ENCODE results near the gene KSR1.
"Not testable (repeated sequence)": the region's sequence is repeated elsewhere in the genome, so short reads cannot be mapped to it uniquely, and the experiment has no call there.

The KSR1 gene

DNA sequence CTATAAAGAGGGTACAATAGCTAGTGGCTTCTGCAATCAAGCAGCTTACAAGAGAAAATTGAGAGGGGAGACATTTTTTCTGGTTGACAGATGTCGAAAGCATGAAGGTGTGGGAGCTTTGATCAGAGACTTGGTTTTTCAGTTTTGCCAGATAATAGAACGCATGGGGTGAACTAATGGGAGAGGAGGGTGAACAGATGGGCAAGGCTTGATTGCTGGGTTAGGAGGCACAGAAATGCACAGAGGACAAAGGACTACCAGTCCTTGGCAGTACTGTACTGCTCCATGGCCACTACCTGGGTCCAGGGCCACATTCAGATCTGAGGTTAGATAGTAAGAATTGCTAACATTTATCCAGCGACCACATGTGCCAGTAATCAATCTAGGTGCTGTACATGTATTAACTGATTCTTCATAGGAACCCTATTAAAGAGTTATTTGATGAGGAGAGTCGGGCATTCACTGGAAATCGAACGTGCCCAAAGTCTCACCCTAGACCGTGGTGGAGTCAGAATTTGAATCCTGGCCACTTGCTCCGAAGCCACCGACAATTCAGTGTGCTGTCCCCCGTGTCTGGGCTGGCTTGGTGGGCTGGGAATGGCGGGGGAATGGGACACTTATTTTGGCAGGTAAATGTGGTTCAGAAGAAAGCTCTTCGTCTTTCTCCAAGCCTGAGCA, 873 bp upstream of the KSR1 start:
- no peak for DNase-seq

DNA sequence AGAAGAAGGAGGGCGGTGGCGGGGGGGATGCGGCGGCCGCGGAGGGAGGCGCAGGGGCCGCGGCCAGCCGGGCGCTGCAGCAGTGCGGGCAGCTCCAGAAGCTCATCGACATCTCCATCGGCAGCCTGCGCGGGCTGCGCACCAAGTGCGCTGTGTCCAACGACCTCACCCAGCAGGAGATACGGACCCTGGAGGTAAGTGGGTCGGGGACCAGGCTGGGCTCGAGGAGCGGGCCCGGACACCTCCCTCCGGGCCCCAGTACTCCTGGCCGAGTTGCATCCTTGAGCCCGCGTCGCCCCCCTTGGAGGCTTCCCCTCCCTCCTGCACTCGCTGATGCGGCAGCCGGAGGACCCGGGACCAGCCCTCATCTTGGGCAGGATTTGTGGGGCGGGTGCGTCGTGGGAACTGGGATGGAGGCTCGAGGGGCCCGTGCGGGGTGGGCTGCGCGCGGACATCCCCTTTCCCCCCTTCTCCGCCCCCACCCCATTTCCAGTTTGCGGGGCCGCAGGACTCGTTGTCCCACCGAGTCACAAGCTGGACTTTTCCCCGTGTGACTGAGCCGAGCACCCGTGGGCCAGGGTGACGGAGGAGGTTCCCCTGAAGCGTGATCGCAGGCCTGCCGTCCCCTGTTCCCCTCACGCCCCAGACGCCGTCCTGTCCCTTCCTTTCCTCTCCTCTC, 572 bp downstream of the KSR1 start:
- DNase-seq = no peak

DNA sequence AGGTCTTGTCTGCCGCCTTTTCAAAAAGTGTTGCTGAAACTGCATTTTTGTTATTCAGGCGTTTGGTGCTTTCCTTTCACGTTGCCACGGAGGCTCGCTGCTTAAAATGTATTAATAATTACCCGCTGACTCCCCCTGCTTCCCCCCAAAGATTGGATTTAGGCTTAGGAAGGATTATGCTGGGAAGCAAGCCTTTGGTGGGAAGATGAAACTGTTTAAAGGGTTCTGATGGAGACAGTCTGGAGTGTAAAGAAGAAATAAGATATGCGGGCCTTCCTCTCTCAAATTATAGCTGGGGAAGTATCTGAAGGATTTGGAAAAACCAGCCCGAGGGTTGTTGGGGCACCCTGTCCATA, 1.1 kb downstream of the KSR1 start:
- DNase-seq = no peak

DNA sequence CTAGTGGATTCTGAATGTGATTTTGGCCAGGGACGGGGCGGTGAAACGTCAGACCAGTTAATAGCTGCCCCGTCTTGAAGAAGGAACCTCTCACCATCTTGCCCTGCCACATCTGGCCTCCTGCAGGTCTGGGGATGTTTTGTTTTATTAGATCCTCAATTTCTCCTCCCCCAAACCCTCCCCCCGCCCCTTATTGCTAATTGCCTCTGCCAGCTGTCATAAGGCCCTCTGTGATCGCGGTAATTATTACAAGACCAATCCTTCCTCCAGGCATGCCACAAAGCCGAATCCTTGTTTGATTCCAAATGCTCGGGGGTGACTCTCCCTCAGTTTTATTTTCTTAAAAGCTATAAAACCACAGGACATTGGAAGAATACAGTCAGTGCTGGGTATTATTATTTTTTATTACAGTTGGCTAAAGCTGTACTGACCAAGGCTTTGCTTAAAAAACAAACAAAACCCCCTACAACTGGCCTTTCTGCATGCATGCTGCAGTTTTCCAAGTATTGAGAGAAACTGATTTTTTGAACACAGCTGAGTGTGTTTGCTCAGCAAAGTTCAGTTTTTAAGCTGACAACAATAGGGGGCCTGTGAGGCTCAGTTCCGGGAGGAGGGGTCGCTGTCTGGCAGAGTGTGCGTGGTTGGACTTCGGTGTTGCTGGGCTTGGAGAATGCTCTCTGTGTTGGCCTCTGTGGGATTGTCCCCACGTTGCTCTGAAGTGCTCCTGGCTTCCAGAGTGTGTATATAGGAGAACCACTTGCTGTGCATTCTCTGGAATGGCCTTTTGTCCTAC, 1.7 kb downstream of the KSR1 start:
- DNase-seq = peak; percentile 20

DNA sequence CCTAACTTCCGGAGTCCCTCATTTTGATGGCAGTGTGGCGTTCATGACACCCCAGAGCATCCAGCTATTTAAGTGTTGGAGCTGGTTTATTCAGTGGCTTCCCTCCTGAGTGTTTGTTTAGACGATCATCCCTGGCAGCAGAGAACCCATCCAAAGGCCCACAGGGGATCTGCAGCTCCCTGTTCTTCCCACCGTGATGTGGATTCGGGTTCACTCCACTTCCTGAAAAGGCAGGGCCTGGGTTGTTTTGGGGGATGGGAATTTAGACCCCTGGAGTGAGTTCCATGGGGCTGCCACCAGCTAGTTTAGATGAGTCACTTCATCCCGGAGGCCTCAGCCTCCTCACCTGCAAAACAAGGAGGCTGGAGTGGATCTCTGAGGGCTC, 2.3 kb downstream of the KSR1 start:
- no peak for DNase-seq

DNA sequence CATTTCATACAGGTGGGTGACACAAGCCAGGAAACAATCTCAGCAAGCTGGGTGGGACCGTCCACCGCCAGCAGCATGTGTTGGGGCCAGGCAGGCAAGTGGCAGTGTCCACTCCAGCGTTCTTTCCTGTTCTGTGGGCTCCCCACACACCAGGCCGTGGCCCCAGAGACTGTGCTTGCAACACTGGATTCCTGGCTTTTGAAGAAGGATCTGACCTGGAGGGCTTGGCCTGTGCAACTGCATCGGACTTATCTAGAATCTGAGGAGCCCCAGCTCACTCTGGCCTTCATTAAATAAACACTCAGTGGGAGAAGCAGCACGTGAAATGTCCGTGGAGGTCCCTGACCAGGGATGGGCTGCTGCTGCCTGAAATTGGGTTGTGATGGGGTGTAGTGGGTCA, 3.2 kb downstream of the KSR1 start:
- DNase-seq = no peak

DNA sequence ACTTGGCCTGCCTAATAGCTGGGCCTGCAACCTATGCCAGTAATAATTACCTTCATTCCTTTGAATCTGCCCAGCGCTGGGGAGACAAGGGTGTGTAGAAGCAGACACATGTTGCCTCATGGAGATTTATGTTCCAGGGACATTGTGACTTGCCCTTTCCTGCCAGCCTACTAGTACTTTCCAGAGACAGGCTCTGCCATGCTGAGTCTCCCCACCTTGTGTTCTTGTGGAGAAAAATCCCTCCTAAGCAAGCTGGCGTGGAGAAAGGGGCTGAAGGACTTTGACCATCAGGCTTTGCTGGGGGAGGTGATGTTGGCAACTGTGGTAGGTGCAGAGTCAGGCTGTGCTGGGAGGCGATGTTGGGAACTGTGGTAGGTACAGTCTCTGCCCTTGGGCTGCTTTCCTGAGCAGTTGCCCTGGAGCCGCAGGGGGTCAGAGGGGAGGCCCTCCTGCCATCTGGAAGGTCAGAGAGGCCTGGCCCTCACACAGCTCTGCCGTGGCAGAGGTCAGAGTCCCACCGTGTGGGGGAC, 4.0 kb downstream of the KSR1 start:
- DNase-seq = no peak

DNA sequence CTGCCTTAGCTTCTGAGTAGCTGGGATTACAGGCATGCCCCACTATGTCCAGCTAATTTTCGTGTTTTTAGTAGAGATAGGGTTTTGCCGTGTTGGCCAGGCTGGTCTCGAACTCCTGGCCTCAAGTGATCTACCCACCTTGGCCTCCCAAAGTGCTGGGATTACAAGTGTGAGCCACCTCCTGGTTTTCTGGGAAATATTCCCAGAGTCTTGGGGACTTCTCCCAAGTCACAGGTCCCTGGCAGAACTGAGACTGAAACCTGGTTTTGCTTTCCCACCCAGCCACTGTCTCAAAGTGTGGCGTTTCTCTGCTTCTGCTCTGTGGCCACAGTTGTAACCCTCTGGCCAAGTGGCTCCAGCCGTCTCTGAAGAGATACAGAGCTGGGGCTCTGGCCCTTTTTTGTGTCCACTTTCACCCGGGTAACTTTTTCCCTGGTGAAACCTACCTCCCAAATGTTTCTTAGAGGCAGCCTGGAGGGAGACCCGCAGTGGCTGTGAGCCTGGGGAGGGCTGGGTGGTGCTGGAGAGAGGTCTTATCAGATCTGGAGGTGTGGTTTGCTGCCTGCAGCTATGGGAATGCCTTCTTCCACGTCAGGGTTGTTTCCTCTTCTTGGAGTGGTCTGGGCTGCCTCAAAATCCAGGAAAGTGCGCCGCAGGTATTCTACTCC, 5.1 kb downstream of the KSR1 start:
- no peak for DNase-seq

DNA sequence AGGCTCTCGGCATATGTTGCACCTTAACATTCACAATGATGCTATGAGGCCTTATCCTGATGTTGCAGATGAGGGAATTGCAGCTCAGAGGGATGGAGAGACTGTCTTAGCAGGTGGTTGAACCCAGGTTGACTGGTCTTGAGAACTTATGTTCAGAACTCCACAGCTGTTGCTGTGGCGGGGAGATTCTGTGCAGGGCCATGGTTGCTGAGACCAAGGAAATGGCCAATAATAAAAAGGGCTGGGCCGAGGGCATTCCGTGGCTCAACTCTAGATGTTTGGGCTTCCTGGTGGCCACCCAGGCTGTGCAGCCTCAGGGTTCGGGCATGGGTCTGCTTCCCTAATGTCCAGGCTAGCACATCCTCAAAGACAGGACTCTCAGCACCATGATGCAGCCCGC, 5.9 kb downstream of the KSR1 start:
- no peak for DNase-seq

DNA sequence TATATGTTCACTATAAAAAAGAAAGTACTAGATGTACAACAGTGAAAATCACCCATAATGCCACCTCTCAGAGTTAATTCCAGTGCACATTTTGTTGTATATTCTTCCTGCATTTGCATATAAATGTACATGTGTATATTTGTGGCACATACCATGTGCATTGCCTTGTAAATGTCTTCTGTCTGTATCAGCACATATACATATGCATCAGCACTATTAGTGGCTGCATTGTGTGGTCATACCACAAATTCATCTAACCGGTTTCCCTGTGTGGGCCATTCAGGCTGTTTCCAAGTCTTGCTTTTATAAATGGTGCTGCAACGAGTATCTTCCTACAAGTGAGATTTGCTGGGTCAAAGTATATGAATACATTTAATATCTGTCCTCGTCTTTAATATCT, 6.5 kb downstream of the KSR1 start:
- DNase-seq = no peak

DNA sequence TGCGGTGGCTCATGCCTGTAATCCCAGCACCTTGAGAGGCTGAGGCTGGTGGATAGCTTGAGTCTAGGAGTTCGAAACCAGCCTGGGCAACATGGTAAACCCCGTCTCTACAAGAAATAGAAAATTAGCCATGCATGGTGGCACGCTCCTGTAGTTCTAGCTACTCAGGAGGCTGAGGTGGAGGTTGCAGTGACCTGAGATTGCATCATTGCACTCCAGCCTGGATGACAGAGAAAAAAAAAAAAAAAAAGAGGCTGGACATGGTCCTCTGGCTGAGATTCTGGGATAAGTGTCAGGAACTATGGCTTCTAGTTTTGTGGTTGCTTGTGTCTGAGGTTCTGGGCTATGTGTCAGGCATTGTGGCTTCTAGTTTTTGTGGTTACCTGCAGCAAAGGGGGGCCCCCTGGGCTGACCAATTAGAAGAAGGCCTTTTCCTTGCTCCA, 7.0 kb downstream of the KSR1 start:
- peak; percentile 38 for DNase-seq

DNA sequence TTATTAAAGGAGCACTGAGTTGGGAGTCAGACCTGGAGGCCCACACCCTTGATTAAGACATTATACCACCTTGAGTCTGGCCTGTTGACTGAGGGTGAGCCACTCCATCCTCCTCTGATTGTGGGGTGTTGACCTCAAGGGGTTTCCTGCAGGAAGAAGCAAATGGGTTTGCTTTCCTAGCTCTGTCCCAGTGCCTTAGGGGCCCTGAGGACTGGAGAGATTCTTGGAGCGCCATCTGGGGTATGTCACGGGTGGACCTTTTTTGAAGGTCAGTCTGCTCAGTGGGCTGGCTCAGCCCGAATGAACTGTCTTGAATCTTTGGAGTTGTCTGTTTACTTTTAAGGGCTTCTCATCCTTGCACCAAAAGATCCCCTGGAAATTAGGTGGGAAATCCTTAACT, 7.8 kb downstream of the KSR1 start:
- not testable (repeated sequence) for DNase-seq

DNA sequence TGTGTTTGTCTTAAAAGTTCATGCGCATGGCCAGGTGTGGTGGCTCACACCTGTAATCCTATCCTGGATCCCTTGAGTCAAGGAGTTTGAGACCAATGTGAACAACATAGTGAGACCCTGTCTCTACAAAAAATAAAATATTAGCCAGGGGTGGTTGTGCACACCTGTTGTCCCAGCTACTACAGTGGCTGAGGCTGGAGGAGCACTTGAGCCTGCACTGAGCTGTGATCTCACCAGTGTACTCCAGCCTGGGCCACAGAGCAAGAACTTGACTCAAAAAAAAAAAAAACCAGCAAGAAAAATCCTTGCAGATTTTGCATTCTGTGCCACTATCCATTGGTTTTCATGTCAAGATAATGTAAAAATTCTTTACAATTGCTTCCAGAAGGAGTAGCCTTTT, 8.2 kb downstream of the KSR1 start:
- DNase-seq = no peak

DNA sequence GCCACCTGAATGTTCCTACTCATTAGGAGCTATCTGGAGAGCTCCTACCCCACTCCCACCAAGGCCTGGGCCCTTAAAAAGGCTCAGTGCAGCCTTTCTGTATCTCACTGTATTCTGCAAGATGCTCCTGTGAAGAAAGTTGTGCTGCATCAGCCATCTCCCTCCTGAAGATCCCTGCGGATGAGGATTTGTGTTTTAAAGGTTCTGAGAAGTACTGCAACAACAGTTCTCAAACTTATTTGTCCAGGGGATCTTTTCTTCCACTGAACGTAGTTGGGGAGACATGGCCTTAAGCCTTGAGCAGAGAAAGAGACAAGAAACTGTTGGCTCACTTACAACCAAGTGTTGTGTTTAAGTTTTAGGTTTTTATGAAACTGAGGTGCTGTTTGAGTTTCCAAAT, 9.6 kb downstream of the KSR1 start:
- DNase-seq = not testable (repeated sequence)

DNA sequence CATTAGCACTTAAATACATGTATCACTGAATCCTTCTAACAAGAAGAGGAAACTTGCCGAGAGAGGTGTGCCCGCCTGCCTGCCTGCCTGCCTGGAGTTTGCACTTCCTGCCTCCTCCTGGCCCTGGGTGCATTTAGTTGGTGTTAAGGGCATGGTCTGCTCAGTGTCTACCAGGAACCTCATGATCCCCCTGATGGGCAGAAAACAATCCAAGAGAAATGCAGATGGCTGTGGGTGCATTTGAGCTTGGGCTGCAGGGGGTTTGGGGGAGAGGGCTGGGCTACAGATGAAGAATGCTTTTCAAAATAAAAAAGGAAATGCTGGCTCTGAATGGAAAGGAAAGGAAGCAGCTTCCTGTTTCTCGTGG, 10.1 kb downstream of the KSR1 start:
- no peak for DNase-seq

DNA sequence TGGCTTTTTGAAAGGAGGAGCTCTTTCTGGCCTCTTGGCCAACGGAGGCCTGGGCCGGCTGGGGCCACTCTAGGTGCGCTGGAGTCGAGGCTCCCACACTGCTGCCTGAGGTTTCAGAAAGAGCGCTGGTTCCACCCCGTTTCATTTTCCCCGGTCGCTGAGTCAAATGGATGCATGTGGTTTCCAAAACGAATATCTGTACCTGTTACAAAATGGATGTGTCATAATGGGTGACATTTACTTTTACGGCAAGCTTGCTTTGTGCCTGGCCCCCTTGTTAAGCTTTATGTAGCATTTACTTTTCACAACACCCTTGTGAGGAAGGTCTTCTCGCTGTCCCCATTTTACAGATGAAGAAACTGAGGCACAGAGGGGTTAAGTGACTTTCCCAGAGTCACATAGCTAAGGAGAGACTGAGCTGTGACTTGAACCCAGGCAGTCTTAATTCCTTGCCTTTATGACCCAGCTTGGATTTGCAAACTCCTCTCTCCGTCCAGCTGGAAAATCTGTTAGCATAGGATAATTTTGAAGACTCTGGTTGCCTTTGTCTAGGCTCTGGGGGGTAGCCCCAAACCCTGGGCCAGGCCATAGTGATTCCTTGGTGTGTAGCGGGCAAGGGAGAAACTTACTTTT, 10.6 kb downstream of the KSR1 start:
- DNase-seq = no peak

DNA sequence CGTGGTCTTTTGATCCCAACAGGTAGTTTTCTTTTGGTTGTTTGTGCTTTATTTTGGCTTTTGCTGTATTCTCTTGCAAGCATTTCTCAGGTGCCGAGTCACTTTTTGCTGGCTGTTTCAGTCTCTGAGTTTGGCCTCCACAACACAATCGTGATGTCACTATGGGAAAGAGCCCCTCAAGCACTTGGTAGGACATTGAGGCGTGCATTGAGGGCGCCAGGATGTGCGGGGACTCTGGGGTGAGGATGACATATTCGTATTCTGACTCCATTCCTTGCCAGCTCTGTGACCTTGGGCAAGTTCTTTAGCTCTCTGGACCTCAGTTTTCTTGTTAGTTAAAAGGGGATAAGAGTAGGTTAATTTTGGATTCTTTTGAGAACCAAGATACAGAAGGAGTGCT, 13.0 kb downstream of the KSR1 start:
- no peak for DNase-seq

DNA sequence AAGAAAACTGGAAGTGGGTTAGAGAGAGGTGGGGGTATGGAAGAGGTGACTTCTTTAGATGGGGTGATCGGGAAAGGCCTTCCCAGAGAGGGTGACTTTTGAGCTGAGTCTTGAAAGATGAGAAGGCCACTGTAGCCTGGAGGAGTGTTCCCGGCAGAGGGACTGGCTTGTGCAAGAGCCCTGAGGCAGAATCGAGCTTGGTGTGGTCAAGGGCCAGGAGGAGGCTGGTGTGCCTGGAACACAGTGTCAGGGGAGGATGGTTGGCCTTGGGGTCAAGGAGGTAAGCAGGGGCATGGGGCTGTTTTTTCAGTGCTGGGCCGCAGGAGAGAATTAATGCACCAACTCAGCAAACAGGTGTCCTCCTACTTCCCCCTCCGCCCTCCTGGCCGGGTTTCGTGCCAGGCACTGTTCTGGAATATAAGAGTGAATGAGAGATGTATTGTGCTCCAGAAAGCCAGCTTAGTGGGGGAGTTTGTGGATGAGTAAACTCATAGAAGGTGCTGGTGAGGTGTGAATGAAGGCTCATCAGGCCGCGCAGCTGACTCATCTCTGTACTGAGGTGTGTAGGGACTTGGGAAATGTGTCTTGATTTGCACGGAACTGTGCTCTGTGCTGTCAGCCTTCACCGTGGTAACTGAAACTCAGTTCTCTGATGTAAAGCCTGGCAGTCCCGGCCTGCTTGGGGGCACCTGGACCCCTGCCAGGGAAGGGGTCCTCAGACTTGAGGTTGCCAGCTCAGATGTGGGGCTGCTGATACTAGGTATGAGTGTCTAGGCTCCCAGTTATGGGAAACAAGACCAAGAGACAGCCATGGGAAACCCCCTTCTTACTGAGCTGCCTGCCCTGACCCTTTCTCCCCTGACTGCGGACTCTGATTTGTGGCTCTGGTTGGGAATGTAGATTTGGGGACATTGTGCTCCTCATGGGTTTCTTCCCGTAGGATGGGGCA, 15.3 kb downstream of the KSR1 start:
- peak; percentile 32 for DNase-seq

DNA sequence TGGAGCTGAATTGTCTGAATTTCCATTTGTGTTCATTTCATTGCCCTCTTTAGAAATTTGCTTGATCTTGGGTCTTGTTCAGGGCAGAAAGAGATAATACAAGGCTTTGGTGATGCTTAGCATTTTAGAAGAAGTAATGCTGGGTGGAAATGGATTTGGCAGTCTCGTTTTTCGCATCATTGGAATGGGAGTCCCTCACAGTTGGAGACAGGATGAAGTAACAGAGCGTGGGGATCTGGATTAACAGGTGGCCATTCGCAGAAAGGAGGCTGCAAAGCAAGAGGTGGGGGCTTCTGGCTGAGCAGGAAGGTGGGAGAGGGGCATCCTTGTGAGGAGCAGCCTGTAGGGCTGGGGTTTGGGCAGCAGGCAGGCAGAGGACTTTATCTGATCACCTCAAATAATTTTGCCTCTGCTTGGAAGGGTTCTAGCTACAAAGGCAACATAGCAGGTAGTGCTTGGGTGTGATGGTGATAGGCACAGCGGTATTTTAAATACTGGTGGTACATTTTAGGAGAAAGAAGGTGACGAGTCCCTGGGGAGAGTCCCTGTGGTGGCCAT, 17.0 kb downstream of the KSR1 start:
- DNase-seq = no peak

DNA sequence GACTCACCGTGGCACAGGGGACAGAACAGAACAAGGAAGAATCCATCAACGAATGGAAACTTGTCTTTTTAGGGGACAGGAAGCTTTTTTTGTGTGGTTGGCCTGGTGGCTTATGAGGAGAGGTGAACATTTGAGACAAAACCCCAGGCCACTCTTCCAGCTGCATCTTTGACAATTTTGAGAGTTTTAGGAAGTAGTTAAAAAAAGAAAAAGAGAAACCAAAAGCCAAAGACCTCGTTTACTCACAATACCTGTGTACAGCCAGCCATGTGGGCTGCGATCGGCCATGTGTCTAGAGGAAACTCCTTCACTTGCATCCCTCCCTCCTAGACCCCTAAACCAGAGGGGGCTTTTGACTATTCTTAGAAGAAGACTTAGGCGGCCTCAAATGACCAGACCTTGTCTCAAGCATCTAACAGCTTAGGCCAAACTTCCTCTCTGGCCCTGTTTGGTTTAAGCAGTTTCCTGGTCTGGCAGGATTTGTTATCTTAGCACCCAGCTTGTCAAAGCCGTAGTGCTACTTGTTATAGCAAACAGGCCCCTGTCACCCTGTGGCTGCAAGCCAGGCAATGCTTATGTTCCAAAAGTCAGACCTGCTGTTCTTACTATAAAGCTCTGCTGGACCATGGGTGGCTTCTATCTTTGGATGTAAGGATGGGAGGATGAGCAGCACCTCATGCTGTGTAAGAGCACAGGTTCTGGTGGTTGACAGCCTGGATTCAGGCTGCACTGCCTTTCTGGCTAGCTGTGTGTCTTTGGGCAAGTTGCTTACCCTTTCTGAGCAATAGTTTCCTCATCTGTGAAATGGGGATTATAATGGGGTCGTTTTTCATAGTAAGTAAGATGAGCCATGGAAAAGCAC, 17.7 kb downstream of the KSR1 start:
- no peak for DNase-seq

All from fibroblast of skin of right biceps (primary cell).